Mononuclear cell (primary cell): ENCODE data around the gene PPIE. TPM values are rescaled to one million over a fixed set of nuclear protein-coding genes. Genes with fewer than 3 reads are reported as not detected.

Source experiments
- total RNA-seq: library from RNA; depleted of rRNA; stranded (reverse); fragments of >200 nt; gene quantifications from one replicate; pipeline ENCODE4 v1.2.3, GENCODE V29; 2012

The PPIE gene
- total RNA-seq, 1 donor = 20.7 TPM

Other genes starting within 250 kb of the PPIE start
- gene BMP8A, start 247.2 kb upstream of the PPIE start, total RNA-seq = 0.10 TPM
- gene PABPC4, start 162.1 kb upstream of the PPIE start, total RNA-seq = 163 TPM
- not detected for gene HEYL, start 99.2 kb upstream of the PPIE start, total RNA-seq
- 0.31 TPM for gene NT5C1A, start 66.8 kb upstream of the PPIE start, total RNA-seq
- 5.5 TPM for gene HPCAL4, start 47.4 kb upstream of the PPIE start, total RNA-seq
- gene OXCT2, start 32.5 kb downstream of the PPIE start, total RNA-seq = 0.73 TPM
- gene BMP8B, start 50.0 kb downstream of the PPIE start, total RNA-seq = 0.31 TPM
- 8.2 TPM for gene TRIT1, start 144.6 kb downstream of the PPIE start, total RNA-seq
- 5.0 TPM for gene MYCL, start 163.0 kb downstream of the PPIE start, total RNA-seq
- gene MFSD2A, start 216.3 kb downstream of the PPIE start, total RNA-seq = 8.4 TPM